ENCODE results near the gene HSPB1.
"Not testable (repeated sequence)": the region's sequence is repeated elsewhere in the genome, so short reads cannot be mapped to it uniquely, and the experiment has no call there.

HSPB1 gene

GRCh38 chr7:76281706-76282343 is 20.6 kb upstream of the HSPB1 start:
- no peak for DNase-seq (ENCODE audit: low read depth)

- DNase-seq (ENCODE audit: low read depth) = no peak
These were observed 19.9 kb upstream of the HSPB1 start for GRCh38 chr7:76282344-76283253.

GRCh38 chr7:76283254-76284159 is 19.0 kb upstream of the HSPB1 start:
- no peak for DNase-seq (ENCODE audit: low read depth)

- DNase-seq (ENCODE audit: low read depth) = no peak
These were observed 16.7 kb upstream of the HSPB1 start for GRCh38 chr7:76285604-76286374.

- DNase-seq (ENCODE audit: low read depth) = no peak
These were observed 15.6 kb upstream of the HSPB1 start for GRCh38 chr7:76286842-76287403.

GRCh38 chr7:76290847-76291350 is 11.6 kb upstream of the HSPB1 start:
- DNase-seq (ENCODE audit: low read depth) = not testable (repeated sequence)

- peak; percentile 94 for DNase-seq (ENCODE audit: low read depth)
These were observed 10.9 kb upstream of the HSPB1 start for GRCh38 chr7:76291351-76292212.

GRCh38 chr7:76292213-76292573 is 10.3 kb upstream of the HSPB1 start:
- DNase-seq (ENCODE audit: low read depth) = no peak

GRCh38 chr7:76292911-76293310 is 9.6 kb upstream of the HSPB1 start:
- not testable (repeated sequence) for DNase-seq (ENCODE audit: low read depth)

GRCh38 chr7:76293407-76293901 is 9.0 kb upstream of the HSPB1 start:
- no peak for DNase-seq (ENCODE audit: low read depth)

- DNase-seq (ENCODE audit: low read depth) = no peak
These were observed 8.0 kb upstream of the HSPB1 start for GRCh38 chr7:76294344-76295024.

GRCh38 chr7:76296743-76297740 is 5.4 kb upstream of the HSPB1 start:
- DNase-seq (ENCODE audit: low read depth) = no peak

- DNase-seq (ENCODE audit: low read depth) = no peak
These were observed 2.2 kb upstream of the HSPB1 start for GRCh38 chr7:76300166-76300731.

GRCh38 chr7:76301000-76301399 is 1.5 kb upstream of the HSPB1 start:
- DNase-seq (ENCODE audit: low read depth) = no peak

GRCh38 chr7:76303202-76304147 is 1.0 kb downstream of the HSPB1 start:
- DNase-seq (ENCODE audit: low read depth) = no peak

- no peak for DNase-seq (ENCODE audit: low read depth)
These were observed 2.5 kb downstream of the HSPB1 start for GRCh38 chr7:76304888-76305375.
